AG04450 (cell line): ENCODE data around the gene OAS2. TPM values are rescaled to one million over a fixed set of nuclear protein-coding genes. Genes with fewer than 3 reads are reported as not detected.

Experiments used
- CTCF ChIA-PET: fragments of 300-600, 350-600 bp; formaldehyde crosslinking; extraction: SDS; loops from one replicate; lab custom pipeline; 2022; ENCODE audit warnings: antibody characterized with exemption, inconsistent platforms; lab: Charles Lee
- POLR2A ChIA-PET: fragments of 350-600 bp; formaldehyde crosslinking; extraction: SDS; loops from one replicate; lab custom pipeline; 2021; ENCODE audit warnings: antibody characterized with exemption, inconsistent platforms; lab: Yijun Ruan, JAX
- DNase-seq: peaks from one replicate; pipeline ENCODE4 v3.0.0-alpha.2; 2011; ENCODE audit warnings: low read depth, low spot score
- H3K27ac ChIP-seq: one replicate; pipeline ENCODE4 v1.5.1; 2012; ENCODE audit warnings: low read depth, low read length, control low read depth
- H3K27me3 ChIP-seq: one replicate; pipeline ENCODE4 v1.6.0; 2012; ENCODE audit warnings: low read length; ENCODE audit not compliant: control insufficient read depth, insufficient read depth
- H3K4me3 ChIP-seq: 2 replicates; pipeline ENCODE4 v1.5.1; 2011; ENCODE audit warnings: mild to moderate bottlenecking, low read depth, low read length, control low read depth
- H3K9me3 ChIP-seq: 2 replicates; pipeline ENCODE4 v1.5.1; 2012; ENCODE audit warnings: low read length; ENCODE audit not compliant: control insufficient read depth, insufficient read depth
- polyA plus RNA-seq: library from polyadenylated mRNA; depleted of rRNA; stranded (reverse); fragments of >200 nt; gene quantifications from 2 replicates; pipeline ENCODE4 v1.2.3, GENCODE V29; 2011
- TF ChIP-seq, protein P1 (sequence below): IDR thresholded peaks from 2 replicates; pipeline ENCODE4 v1.5.1; 2011; ENCODE audit warnings: low read depth, low read length, control low read depth, inconsistent platforms

OAS2 gene
- polyA plus RNA-seq, 1 experiment: 0.12 TPM

DNA sequence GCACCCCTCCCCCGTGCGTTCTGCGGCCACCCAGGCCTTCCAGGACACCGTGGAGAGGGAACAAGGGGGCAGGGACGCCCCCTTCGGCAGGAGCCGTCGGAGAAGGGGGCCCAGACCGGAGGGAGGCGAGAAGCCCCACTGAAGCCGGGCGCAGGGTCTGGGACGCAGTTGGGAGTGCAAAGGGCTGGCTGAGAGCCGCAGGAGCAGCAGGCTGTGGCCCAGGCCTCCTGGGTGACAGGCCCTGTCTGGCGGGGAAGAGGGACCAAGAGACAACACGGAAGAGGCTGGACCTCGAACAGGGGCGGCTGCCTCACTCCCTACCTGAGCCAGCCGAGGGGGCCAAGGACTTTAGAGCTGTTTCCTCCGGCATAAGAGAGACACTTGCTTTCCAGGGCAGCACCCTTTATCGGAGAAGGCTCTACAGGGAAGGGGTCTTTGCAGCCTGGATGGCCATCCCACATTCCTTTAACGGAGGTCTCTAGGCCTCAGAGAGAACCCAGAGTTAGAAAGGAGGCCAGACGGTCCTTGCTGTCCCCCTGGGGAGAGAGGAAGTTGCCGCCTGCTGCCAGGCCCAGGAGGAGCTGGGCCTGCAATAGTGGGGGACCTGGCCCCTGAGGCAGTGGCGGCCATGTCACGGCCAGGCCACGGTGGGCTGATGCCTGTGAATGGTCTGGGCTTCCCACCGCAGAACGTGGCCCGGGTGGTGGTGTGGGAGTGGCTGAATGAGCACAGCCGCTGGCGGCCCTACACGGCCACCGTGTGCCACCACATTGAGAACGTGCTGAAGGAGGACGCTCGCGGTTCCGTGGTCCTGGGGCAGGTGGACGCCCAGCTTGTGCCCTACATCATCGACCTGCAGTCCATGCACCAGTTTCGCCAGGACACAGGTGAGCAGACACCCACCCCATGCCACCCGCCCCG, 79.5 kb downstream of the OAS2 start:
- H3K4me3 ChIP-seq: no peak overlapping the region
- H3K27ac ChIP-seq: no peak overlapping the region
- TF ChIP-seq, protein P1, sequence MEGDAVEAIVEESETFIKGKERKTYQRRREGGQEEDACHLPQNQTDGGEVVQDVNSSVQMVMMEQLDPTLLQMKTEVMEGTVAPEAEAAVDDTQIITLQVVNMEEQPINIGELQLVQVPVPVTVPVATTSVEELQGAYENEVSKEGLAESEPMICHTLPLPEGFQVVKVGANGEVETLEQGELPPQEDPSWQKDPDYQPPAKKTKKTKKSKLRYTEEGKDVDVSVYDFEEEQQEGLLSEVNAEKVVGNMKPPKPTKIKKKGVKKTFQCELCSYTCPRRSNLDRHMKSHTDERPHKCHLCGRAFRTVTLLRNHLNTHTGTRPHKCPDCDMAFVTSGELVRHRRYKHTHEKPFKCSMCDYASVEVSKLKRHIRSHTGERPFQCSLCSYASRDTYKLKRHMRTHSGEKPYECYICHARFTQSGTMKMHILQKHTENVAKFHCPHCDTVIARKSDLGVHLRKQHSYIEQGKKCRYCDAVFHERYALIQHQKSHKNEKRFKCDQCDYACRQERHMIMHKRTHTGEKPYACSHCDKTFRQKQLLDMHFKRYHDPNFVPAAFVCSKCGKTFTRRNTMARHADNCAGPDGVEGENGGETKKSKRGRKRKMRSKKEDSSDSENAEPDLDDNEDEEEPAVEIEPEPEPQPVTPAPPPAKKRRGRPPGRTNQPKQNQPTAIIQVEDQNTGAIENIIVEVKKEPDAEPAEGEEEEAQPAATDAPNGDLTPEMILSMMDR: no peak
- peaks cover 44% of the 10 kb centered on the region for H3K27me3 ChIP-seq
- H3K9me3 ChIP-seq: no peaks in the 10 kb centered on the region; the same call in 1 of the 2 replicates
- DNase-seq: no peak
- ChIA-PET POLR2A (no interaction called here), CTCF (interaction anchor here (0.6 kb wide), 1 partner anchor 162 kb away, joined by 3 read pairs; no protein-coding TSS in a partner anchor)

DNA sequence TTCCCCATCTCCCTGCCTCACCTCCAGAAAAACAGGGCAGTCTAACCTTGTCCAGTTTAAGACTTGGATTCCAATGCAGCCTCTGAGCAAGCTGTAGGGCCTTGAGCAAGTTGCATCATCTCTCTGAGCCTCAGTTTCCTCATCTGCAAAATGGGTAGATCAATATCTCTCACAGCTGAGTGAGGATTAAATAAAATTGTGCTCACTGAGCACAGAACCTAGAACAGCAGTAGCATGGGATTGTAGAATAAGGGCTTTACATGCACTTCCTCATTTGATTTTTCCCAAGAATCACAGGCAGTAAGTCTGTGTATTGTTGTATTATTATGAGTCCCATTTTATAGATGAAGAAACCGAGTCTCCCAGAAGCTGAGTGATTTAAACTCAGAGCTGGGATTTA, 80.2 kb downstream of the OAS2 start:
- ChIA-PET CTCF (interaction anchor here (0.6 kb wide), 1 partner anchor 163 kb away, joined by 3 read pairs; no protein-coding TSS in a partner anchor), POLR2A (interaction anchor here (0.7 kb wide), 1 partner anchor 415 kb away, joined by 5 read pairs; no protein-coding TSS in a partner anchor)
- Histone ChIP-seq H3K4me3 (no peak overlapping the region), H3K27ac (no peak overlapping the region), H3K9me3 (no peaks in the 10 kb centered on the region; the same call in 1 of the 2 replicates), H3K27me3 (peaks cover 45% of the 10 kb centered on the region)
- no peak for DNase-seq
- TF ChIP-seq, protein P1: no peak

DNA sequence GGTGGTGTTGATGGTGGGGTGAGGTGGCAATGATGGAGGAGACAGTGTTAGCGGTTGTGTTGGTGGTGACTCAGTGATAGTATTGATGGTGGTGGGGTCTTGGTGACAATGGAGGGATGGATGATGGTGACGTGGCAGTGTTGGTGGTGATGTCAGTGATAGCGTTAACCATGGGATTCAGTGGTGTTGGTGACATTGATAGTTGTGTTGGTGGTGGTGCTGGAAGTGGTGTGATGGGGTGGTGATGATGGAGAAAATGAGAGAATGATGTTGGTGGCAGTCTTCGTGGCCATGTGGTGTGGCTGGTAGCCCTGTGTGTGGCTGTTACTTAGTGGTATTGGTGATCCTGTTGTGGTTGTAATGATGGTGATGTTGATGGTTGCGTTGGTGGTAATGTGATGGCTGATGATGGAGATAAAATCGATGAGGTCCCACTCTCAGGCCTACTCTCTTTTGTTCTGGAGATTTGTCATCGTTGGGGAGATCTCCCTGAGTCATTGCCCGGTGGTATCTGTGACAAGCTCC, 80.8 kb downstream of the OAS2 start:
- no peak for DNase-seq
- CTCF ChIA-PET: interaction anchor here (0.6 kb wide), 1 partner anchor 164 kb away, joined by 3 read pairs; no protein-coding TSS in a partner anchor
- Histone ChIP-seq H3K27ac (no peak overlapping the region), H3K27me3 (peaks cover 45% of the 10 kb centered on the region), H3K9me3 (no peaks in the 10 kb centered on the region; the same call in 1 of the 2 replicates), H3K4me3 (no peak overlapping the region)
- TF ChIP-seq, protein P1: no peak
- POLR2A ChIA-PET: interaction anchor here (0.7 kb wide), 1 partner anchor 414 kb away, joined by 5 read pairs; no protein-coding TSS in a partner anchor

DNA sequence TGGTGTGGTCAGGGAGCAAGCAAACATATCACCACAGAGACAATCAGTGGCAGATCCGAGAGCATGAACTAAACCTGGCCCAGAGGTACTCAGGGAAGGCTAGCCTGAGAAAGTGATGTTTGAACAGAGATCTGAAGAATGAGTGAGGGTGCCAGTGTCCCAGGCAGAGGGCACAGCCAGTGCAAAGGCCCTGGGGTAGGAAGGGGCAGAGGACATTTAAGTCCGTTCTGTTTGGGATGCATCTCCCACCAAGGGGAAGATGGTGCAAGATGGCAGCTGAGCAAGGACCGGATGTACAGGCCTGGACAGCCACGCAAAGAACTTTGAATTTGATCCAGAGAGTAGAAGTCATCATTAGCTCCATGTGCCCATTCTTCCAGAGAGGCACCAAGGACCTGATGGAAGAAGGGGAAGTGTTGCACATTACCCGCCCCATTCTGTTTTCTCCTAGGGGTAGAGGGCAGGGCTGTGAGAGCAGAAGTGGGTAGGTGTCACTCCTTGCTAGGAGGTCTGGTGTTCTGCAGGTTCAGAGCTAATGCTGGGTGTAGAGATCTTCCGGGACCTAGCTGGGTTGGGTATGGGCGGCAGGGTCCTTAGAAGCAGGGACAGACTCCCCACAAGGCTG, 82.1 kb downstream of the OAS2 start:
- TF ChIP-seq, protein P1: no peak
- Histone ChIP-seq H3K27me3 (peaks cover 37% of the 10 kb centered on the region), H3K4me3 (no peak overlapping the region), H3K27ac (no peak overlapping the region), H3K9me3 (no peaks in the 10 kb centered on the region; the same call in 1 of the 2 replicates)
- ChIA-PET POLR2A (no interaction called here), CTCF (interaction anchor here (1.1 kb wide), 1 partner anchor 11 kb away, joined by 6 read pairs; no protein-coding TSS in a partner anchor)
- no peak for DNase-seq
